Mesothelial cell of epicardium (in vitro differentiated cells): ENCODE data around the gene NACA2. TPM values are rescaled to one million over a fixed set of nuclear protein-coding genes. Genes with fewer than 3 reads are reported as not detected.

Experiments used
- DNase-seq, 2 experiments: peaks; one replicate each; pipeline ENCODE4 v3.0.0; 2021; ENCODE audit warnings: low spot score in 2 of 2; ENCODE audit not compliant: unreplicated experiment in 2 of 2
- H3K27ac Mint-ChIP-seq: 2 replicates; pipeline ENCODE4 v1.8.0; 2021; ENCODE audit warnings: mixed read lengths
- H3K27me3 Mint-ChIP-seq: 2 replicates; pipeline ENCODE4 v1.8.0; 2021; ENCODE audit warnings: low read depth, mixed read lengths
- H3K36me3 Mint-ChIP-seq: 2 replicates; pipeline ENCODE4 v1.8.0; 2021; ENCODE audit warnings: mixed read lengths
- H3K4me1 Mint-ChIP-seq: 2 replicates; pipeline ENCODE4 v1.8.0; 2021; ENCODE audit warnings: mixed read lengths
- H3K4me3 Mint-ChIP-seq: 2 replicates; pipeline ENCODE4 v1.8.0; 2021; ENCODE audit warnings: mild to moderate bottlenecking, moderate library complexity, mixed read lengths
- H3K9me3 Mint-ChIP-seq: 2 replicates; pipeline ENCODE4 v1.8.0; 2021; ENCODE audit warnings: mixed read lengths
- total RNA-seq: library from RNA; stranded (reverse); gene quantifications from 3 replicates; pipeline ENCODE4 v1.2.1, GENCODE V29; 2021
- TF ChIP-seq, protein P1 (sequence below): fragments of 200-600 bp; sonication (generic); IDR thresholded peaks from one replicate; pipeline ENCODE4 v1.5.0; 2021; ENCODE audit warnings: antibody characterized with exemption; ENCODE audit not compliant: unreplicated experiment

NACA2 gene
- total RNA-seq, 1 donor from 2014 or later = not detected

DNA sequence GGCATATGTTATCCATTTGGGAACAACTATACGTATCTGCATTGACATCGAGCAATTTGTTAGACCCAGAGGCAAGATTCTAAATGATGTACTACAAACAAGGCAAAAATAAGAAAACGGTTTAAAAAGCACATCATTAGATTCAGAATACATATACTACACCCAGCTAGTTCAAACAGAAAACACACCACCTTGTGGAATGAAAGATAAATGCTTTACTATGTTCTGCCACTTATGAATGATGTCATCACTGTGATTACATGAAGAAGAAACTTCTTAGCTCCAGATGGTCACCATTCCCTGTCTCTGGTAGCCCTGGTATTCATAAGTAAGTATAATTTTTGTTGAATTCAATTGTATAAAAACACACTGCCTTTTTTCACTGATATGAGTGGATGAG lies 7.8 kb downstream of the NACA2 start:
- TF ChIP-seq, protein P1, sequence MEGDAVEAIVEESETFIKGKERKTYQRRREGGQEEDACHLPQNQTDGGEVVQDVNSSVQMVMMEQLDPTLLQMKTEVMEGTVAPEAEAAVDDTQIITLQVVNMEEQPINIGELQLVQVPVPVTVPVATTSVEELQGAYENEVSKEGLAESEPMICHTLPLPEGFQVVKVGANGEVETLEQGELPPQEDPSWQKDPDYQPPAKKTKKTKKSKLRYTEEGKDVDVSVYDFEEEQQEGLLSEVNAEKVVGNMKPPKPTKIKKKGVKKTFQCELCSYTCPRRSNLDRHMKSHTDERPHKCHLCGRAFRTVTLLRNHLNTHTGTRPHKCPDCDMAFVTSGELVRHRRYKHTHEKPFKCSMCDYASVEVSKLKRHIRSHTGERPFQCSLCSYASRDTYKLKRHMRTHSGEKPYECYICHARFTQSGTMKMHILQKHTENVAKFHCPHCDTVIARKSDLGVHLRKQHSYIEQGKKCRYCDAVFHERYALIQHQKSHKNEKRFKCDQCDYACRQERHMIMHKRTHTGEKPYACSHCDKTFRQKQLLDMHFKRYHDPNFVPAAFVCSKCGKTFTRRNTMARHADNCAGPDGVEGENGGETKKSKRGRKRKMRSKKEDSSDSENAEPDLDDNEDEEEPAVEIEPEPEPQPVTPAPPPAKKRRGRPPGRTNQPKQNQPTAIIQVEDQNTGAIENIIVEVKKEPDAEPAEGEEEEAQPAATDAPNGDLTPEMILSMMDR = no peak
- H3K27me3 Mint-ChIP-seq = peaks cover 2% of the 10 kb centered on the region
- H3K9me3 Mint-ChIP-seq = no peaks in the 10 kb centered on the region
- no peak for DNase-seq
- peaks cover 30% of the 10 kb centered on the region for H3K4me1 Mint-ChIP-seq
- no peak overlapping the region for H3K27ac Mint-ChIP-seq
- H3K4me3 Mint-ChIP-seq = no peak overlapping the region
- no peaks in the 10 kb centered on the region for H3K36me3 Mint-ChIP-seq

DNA sequence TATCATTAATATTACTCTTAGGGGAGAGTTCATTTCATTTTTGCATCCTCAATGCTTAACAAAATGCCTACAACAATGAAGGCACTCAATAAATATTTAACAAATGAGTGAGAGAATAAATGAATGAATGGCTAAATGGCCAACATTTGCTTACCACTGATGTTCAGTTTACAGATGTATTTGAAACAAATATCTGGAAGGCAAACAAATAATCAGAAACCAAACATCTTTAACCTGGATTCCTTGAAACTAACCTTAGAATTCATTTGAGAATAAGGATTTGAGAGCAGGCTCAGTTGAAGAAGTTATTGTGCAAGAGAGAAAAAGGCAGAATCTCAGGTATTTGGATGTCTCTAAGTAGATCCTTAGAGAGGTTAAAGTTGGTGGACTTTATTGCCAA lies 8.4 kb downstream of the NACA2 start:
- H3K27ac Mint-ChIP-seq = no peak overlapping the region
- TF ChIP-seq, protein P1 = no peak
- H3K4me1 Mint-ChIP-seq = peaks cover 36% of the 10 kb centered on the region
- H3K4me3 Mint-ChIP-seq = no peak overlapping the region
- no peak for DNase-seq
- no peaks in the 10 kb centered on the region for H3K27me3 Mint-ChIP-seq
- H3K36me3 Mint-ChIP-seq = no peaks in the 10 kb centered on the region
- H3K9me3 Mint-ChIP-seq = no peaks in the 10 kb centered on the region

DNA sequence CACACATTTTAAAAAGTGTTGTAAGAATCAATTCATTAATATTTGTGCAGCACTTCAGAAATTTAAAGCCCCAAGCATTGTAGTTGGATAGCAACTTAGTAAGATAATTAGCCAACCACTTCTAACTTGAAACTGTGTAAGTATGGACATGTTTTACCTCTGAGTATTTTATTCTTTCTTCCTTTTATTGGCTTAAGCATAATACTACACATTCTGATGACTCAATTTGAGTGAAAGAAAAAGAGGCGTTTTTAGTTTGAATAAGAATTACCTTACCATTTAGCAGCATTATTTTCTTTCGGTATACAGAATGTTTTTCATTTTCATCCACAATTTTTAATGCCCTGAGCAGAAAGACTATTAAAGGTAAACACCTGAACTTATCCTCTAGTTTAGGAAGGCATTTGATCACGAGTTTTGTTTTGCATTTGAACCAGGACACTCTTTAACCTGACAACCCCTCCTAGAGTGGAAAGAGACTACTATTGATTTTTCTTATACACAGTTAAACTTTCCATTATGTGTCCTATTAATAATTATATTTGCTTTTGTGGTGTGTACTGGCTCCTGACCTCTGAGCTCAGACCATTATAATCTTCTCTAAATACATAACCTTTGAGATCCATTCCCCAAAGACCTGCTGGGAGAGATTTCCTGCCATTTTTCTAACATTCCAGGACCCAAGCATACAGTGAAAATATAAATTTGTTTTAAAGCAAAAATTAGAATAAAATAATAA lies 9.2 kb downstream of the NACA2 start:
- Mint-ChIP-seq H3K36me3 (no peaks in the 10 kb centered on the region), H3K9me3 (no peaks in the 10 kb centered on the region), H3K27me3 (no peaks in the 10 kb centered on the region), H3K4me3 (no peak overlapping the region), H3K4me1 (peaks cover 37% of the 10 kb centered on the region), H3K27ac (no peak overlapping the region)
- TF ChIP-seq, protein P1 = no peak
- DNase-seq = no peak

DNA sequence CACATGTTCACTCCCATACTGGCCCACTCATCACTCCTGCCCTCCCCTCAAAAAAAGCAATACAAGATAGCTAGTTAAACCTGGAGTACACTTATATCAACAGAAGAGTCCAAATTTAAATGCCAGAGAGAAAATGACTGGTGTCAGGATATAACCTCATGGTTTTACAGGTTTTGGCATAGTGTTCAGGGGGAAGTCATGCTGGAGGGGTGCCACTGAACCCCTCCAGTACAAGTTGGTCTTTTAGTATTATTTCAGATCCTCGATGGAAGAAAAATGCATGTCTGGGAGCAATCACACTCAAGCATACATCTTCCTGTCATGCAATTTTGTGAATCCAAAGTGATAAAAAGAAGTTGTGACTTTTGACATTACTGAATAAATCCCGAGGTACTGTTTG lies 10.5 kb downstream of the NACA2 start:
- peak overlapping the region; percentile 14 for H3K27ac Mint-ChIP-seq
- H3K9me3 Mint-ChIP-seq = no peaks in the 10 kb centered on the region
- H3K36me3 Mint-ChIP-seq = no peaks in the 10 kb centered on the region
- H3K4me1 Mint-ChIP-seq = peaks cover 44% of the 10 kb centered on the region
- no peak overlapping the region for H3K4me3 Mint-ChIP-seq
- no peaks in the 10 kb centered on the region for H3K27me3 Mint-ChIP-seq
- DNase-seq = no peak
- TF ChIP-seq, protein P1 = no peak

DNA sequence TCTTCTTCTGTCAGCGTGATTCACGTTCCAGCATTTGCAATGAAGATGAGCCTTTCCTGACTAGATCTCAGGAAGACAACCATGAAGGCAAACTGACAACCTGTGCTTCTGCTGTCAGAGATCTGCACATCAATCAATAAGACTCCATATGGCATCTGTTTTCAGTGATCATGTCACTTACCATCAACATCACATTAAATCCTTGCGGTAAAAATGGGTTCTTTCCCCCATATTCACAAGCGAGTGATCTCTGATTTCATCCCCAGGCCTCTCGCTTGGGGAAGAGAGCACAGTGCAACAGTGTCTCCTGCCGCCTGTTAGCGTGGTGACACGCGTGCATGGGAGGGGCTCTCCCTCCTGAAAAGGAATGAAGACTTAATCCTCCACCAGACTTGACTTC lies 11.1 kb downstream of the NACA2 start:
- no peaks in the 10 kb centered on the region for H3K36me3 Mint-ChIP-seq
- no peaks in the 10 kb centered on the region for H3K9me3 Mint-ChIP-seq
- H3K27ac Mint-ChIP-seq = peak overlapping the region; percentile 14
- no peak overlapping the region for H3K4me3 Mint-ChIP-seq
- no peak for DNase-seq
- H3K4me1 Mint-ChIP-seq = peaks cover 48% of the 10 kb centered on the region
- TF ChIP-seq, protein P1 = no peak
- no peaks in the 10 kb centered on the region for H3K27me3 Mint-ChIP-seq
